ENCODE results near the gene TAS2R9. TPM values are rescaled to one million over a fixed set of nuclear protein-coding genes. Genes with fewer than 3 reads are reported as not detected.

TAS2R9 gene
- total RNA-seq = not detected
- polyA plus RNA-seq (ENCODE audit: insufficient read depth in 1 of 8, insufficient read length in 8 of 8, low replicate concordance in 1 of 8) = not detected
- long read RNA-seq, donor 1 = 0 reads
- long read RNA-seq, donor 2 = 0 reads
- long read RNA-seq, donor 3 = 0 reads
- long read RNA-seq, donor 4 = 0 reads
- long read RNA-seq, donor 5 = 0 reads
- long read RNA-seq, donor 6 = 0 reads
- long read RNA-seq, donor 7 = 0 reads
- long read RNA-seq, donor 8 = 0 reads
- long read RNA-seq, donor 9 = 0 reads
- long read RNA-seq, donor 10 = 0 reads
- long read RNA-seq, donor 11 = 0 reads

- DNase-seq = no peak
- Histone ChIP-seq H3K4me1 (ENCODE audit: control insufficient read depth, insufficient read depth, low read length) (no peaks in the 10 kb centered on the region), H3K27me3 (ENCODE audit: control insufficient read depth, insufficient read depth, low read length) (no peaks in the 10 kb centered on the region), H3K4me3 (ENCODE audit: low read length) (no peak within 1 kb of the TSS), H3K9me3 (replicated peaks; ENCODE audit: control insufficient read depth, low read depth, low read length) (no peaks in the 10 kb centered on the region), H3K36me3 (ENCODE audit: control insufficient read depth, insufficient read depth, low read length) (no peaks in the 10 kb centered on the region), H3K27ac (ENCODE audit: low read length) (no peak within 1 kb of the TSS)
Observed at GRCh38 chr12:10810068-10810467, at the start of gene TAS2R9. TSS of gene TAS2R9 (minus strand) at chr12:10810168. CDS start at chr12:10810075, 93 bp downstream.

DNA sequence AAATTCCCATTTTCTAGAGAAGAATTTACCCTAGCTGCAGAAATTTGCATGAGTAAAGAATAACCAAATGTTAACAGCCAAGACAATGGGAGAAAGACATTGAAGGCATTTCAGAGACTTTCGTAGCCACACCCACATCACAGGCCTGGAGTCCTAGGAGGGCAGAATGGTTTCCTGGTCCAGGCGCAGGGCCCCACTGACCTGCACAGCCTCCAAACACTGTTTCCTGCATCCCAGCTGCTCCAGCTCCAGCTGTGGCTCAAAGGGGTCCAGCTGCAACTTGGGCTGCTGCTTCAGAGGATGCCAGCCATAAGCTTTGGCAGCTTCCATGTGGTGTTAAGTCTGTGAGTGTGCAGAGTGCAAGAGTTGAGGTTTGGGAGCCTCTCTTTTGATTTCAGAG lies 45.8 kb upstream of the TAS2R9 start:
- 100% methylated on average over 1 of the region's 2 CpGs for WGBS (ENCODE audit: insufficient coverage)
- H3K4me3 ChIP-seq (ENCODE audit: low read length) = no peak overlapping the region
- DNase-seq = no peak

DNA sequence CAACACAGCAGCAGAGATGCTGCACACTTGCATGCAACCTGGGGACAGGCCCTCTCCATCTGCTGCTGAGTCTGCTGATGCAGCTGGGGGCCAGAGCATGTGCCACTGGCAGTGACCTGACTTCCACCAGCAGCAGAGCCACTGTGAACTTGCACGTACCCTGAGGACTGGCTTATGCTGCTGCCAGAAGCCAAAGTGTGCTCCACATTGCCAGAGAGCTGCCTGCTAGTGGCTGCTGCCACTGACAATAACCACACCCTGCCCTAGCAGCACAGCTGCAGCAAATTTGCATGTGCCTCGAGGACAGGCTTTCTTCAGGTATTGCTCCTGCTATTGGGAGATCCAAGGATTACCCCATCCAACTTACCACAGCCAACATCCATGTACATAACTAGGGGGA lies 43.8 kb upstream of the TAS2R9 start:
- 47% methylated on average over 2 of the region's 2 CpGs for WGBS (ENCODE audit: insufficient coverage)
- no peaks in the 10 kb centered on the region for H3K27me3 ChIP-seq (ENCODE audit: control insufficient read depth, insufficient read depth, low read length)
- H3K4me1 ChIP-seq (ENCODE audit: control insufficient read depth, insufficient read depth, low read length) = no peaks in the 10 kb centered on the region
- H3K4me3 ChIP-seq (ENCODE audit: low read length) = no peak overlapping the region
- H3K36me3 ChIP-seq (ENCODE audit: control insufficient read depth, insufficient read depth, low read length) = peaks cover 14% of the 10 kb centered on the region
- no peak for DNase-seq
- H3K9me3 ChIP-seq (replicated peaks; ENCODE audit: control insufficient read depth, low read depth, low read length) = peaks cover 24% of the 10 kb centered on the region
- H3K27ac ChIP-seq (ENCODE audit: low read length) = no peak overlapping the region

More for the DNA sequence above, 45.8 kb upstream of the TAS2R9 start:
- Histone ChIP-seq H3K27me3 (ENCODE audit: control insufficient read depth, insufficient read depth, low read length) (no peaks in the 10 kb centered on the region), H3K9me3 (replicated peaks; ENCODE audit: control insufficient read depth, low read depth, low read length) (peaks cover 30% of the 10 kb centered on the region), H3K27ac (ENCODE audit: low read length) (no peak overlapping the region), H3K36me3 (ENCODE audit: control insufficient read depth, insufficient read depth, low read length) (peaks cover 18% of the 10 kb centered on the region), H3K4me1 (ENCODE audit: control insufficient read depth, insufficient read depth, low read length) (no peaks in the 10 kb centered on the region)

DNA sequence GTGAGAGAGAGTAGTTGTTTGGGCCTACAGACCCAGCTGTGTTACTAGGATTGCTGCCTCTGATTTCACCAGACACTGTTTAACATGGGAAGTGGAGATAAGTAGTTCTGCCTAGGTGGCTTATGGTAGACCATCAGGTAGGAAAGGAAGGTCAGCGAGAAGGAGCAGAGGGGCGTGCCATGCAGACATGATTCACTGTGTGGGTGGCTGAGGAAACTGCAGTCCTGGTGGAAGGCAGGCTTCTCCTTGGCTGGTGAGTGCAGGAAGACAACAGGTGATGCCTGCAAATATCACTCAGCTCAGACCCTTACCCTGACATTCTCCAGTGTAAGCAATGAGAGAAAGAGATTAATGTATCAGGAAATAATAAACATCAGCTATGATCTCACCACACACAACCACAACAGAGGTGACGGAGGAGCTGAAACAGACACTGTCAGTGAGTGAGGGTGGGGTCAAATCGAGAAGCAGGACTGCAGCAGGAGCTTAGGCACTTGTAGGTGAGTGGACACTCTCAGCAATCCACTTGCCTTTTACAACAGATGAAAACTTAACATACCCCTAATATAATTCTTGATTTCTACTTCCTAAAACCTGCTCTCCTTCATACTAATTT lies 41.4 kb upstream of the TAS2R9 start:
- Histone ChIP-seq H3K9me3 (replicated peaks; ENCODE audit: control insufficient read depth, low read depth, low read length) (peaks cover 8% of the 10 kb centered on the region), H3K27me3 (ENCODE audit: control insufficient read depth, insufficient read depth, low read length) (no peaks in the 10 kb centered on the region), H3K4me3 (ENCODE audit: low read length) (no peak overlapping the region), H3K36me3 (ENCODE audit: control insufficient read depth, insufficient read depth, low read length) (peaks cover 10% of the 10 kb centered on the region), H3K4me1 (ENCODE audit: control insufficient read depth, insufficient read depth, low read length) (no peaks in the 10 kb centered on the region), H3K27ac (ENCODE audit: low read length) (no peak overlapping the region)
- DNase-seq = no peak
- WGBS (ENCODE audit: insufficient coverage) = 100% methylated on average over 2 of the region's 4 CpGs

DNA sequence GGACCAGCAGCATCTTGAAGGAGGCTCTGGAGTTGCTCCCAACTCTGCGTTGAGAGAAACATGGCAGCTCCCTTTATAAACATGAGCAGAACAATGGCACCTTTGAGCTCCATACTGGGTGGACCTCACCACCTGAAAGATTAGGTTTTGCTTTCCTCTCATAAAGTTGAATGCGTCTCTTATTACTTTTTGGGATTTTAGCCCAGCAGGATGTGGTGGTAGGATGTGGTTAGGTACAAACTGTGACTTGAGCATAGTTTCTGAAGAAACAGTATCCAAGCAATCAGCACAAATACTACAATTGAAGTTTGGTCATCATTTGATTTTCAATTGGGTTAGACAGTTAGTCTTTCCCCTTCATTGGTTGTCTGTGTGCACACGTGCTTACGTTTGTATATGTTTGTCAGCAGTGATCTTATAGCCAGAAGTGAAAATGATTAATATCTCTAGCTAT lies 39.5 kb upstream of the TAS2R9 start, which contains the start of gene PRR4:
Gene PRR4, minus strand, starts transcription at position 51 of the 454 bp plus-strand sequence. Its CDS starts 38 bp downstream, at position 13.
- Histone ChIP-seq H3K27me3 (ENCODE audit: control insufficient read depth, insufficient read depth, low read length) (no peaks in the 10 kb centered on the region), H3K36me3 (ENCODE audit: control insufficient read depth, insufficient read depth, low read length) (peaks cover 5% of the 10 kb centered on the region), H3K4me3 (ENCODE audit: low read length) (no peak within 1 kb of the TSS), H3K27ac (ENCODE audit: low read length) (no peak within 1 kb of the TSS), H3K4me1 (ENCODE audit: control insufficient read depth, insufficient read depth, low read length) (no peaks in the 10 kb centered on the region), H3K9me3 (replicated peaks; ENCODE audit: control insufficient read depth, low read depth, low read length) (no peaks in the 10 kb centered on the region)
- no peak for DNase-seq
- 100% methylated on average over 1 of the region's 4 CpGs for WGBS (ENCODE audit: insufficient coverage)

DNA sequence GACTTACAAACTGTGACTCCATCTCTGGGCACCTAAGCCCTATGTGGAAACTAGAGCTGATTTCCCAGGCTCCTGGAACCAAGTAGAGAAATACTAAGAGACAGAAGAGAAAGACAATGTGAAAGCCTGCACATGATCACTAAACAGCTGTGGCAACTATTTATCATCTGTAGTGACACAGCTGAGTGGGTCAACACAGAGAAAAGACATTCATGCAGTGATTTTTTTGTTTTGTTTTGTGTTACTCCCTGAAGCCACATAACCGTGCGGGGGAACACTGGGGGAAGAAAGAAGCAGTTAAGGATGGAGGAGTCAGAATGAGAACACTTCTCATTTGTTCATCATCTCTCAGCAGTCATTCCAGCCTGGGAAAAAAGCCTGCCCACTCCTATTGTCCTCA lies 37.8 kb upstream of the TAS2R9 start:
- Histone ChIP-seq H3K36me3 (ENCODE audit: control insufficient read depth, insufficient read depth, low read length) (peaks cover 3% of the 10 kb centered on the region), H3K4me3 (ENCODE audit: low read length) (no peak overlapping the region), H3K9me3 (replicated peaks; ENCODE audit: control insufficient read depth, low read depth, low read length) (no peaks in the 10 kb centered on the region), H3K27ac (ENCODE audit: low read length) (no peak overlapping the region), H3K27me3 (ENCODE audit: control insufficient read depth, insufficient read depth, low read length) (no peaks in the 10 kb centered on the region), H3K4me1 (ENCODE audit: control insufficient read depth, insufficient read depth, low read length) (no peaks in the 10 kb centered on the region)
- no CpG with 5 or more reads among the region's 2 CpGs for WGBS (ENCODE audit: insufficient coverage)
- DNase-seq = peak; percentile 10

DNA sequence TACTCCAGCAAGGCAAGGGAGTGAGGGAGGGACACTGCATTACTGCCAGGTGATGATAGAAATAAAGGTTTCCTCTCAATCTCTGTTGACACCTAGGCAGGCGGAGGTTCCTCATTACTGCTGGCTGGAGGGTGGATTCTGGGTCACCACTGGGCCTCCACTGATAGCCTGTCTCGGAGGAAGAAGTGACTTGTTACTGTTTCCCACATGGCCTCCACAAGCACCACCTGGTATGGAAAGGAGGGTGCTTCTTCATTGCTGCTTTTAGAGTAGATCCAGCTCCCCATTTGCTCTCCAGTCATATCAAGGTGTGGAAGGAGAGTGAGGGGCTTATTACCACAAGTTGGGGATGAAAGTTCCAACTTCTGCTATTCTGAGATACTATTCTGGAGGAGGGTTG lies 32.9 kb upstream of the TAS2R9 start:
- no CpG with 5 or more reads among the region's 2 CpGs for WGBS (ENCODE audit: insufficient coverage)
- Histone ChIP-seq H3K9me3 (replicated peaks; ENCODE audit: control insufficient read depth, low read depth, low read length) (no peaks in the 10 kb centered on the region), H3K36me3 (ENCODE audit: control insufficient read depth, insufficient read depth, low read length) (peaks cover 3% of the 10 kb centered on the region), H3K4me1 (ENCODE audit: control insufficient read depth, insufficient read depth, low read length) (no peaks in the 10 kb centered on the region), H3K4me3 (ENCODE audit: low read length) (no peak overlapping the region), H3K27me3 (ENCODE audit: control insufficient read depth, insufficient read depth, low read length) (no peaks in the 10 kb centered on the region), H3K27ac (ENCODE audit: low read length) (no peak overlapping the region)
- DNase-seq = no peak

- no peak for DNase-seq
- H3K27me3 ChIP-seq (ENCODE audit: control insufficient read depth, insufficient read depth, low read length) = no peaks in the 10 kb centered on the region
- H3K4me1 ChIP-seq (ENCODE audit: control insufficient read depth, insufficient read depth, low read length) = no peaks in the 10 kb centered on the region
- WGBS (ENCODE audit: insufficient coverage) = no CpG with 5 or more reads among the region's 3 CpGs
- H3K27ac ChIP-seq (ENCODE audit: low read length) = no peak overlapping the region
- no peak overlapping the region for H3K4me3 ChIP-seq (ENCODE audit: low read length)
- H3K9me3 ChIP-seq (replicated peaks; ENCODE audit: control insufficient read depth, low read depth, low read length) = peaks cover 6% of the 10 kb centered on the region
- H3K36me3 ChIP-seq (ENCODE audit: control insufficient read depth, insufficient read depth, low read length) = peaks cover 3% of the 10 kb centered on the region
Observed at GRCh38 chr12:10838461-10838860, 28.5 kb upstream of the TAS2R9 start.

- Histone ChIP-seq H3K9me3 (replicated peaks; ENCODE audit: control insufficient read depth, low read depth, low read length) (no peaks in the 10 kb centered on the region), H3K36me3 (ENCODE audit: control insufficient read depth, insufficient read depth, low read length) (no peaks in the 10 kb centered on the region), H3K4me1 (ENCODE audit: control insufficient read depth, insufficient read depth, low read length) (no peaks in the 10 kb centered on the region), H3K4me3 (ENCODE audit: low read length) (no peak overlapping the region), H3K27me3 (ENCODE audit: control insufficient read depth, insufficient read depth, low read length) (no peaks in the 10 kb centered on the region), H3K27ac (ENCODE audit: low read length) (no peak overlapping the region)
- DNase-seq = no peak
- no CpG with 5 or more reads among the region's 1 CpG for WGBS (ENCODE audit: insufficient coverage)
Observed at GRCh38 chr12:10829994-10830393, 20.0 kb upstream of the TAS2R9 start.

- no peak for DNase-seq
- no peaks in the 10 kb centered on the region for H3K9me3 ChIP-seq (replicated peaks; ENCODE audit: control insufficient read depth, low read depth, low read length)
- H3K27me3 ChIP-seq (ENCODE audit: control insufficient read depth, insufficient read depth, low read length) = no peaks in the 10 kb centered on the region
- WGBS (ENCODE audit: insufficient coverage) = no CpG with 5 or more reads among the region's 3 CpGs
- H3K4me3 ChIP-seq (ENCODE audit: low read length) = no peak within 1 kb of the TSS
- H3K27ac ChIP-seq (ENCODE audit: low read length) = no peak within 1 kb of the TSS
- no peaks in the 10 kb centered on the region for H3K4me1 ChIP-seq (ENCODE audit: control insufficient read depth, insufficient read depth, low read length)
- no peaks in the 10 kb centered on the region for H3K36me3 ChIP-seq (ENCODE audit: control insufficient read depth, insufficient read depth, low read length)
Observed at GRCh38 chr12:10826258-10826657, 16.3 kb upstream of the TAS2R9 start, which contains the start of gene TAS2R10. TSS of gene TAS2R10 (minus strand) at chr12:10826358. CDS start at chr12:10826269, 89 bp downstream.
